RPMI7951 (cell line): ENCODE results near the gene CSMD2. TPM values are rescaled to one million over a fixed set of nuclear protein-coding genes. Genes with fewer than 3 reads are reported as not detected.
A peak's percentile ranks its signal among the peaks of the same experiment; 100 is the strongest.

ENCODE experiments used
- DNase-seq: peaks from one replicate; pipeline ENCODE4 v3.0.0-alpha.2; 2012; ENCODE audit warnings: low read depth
- total RNA-seq: library from RNA; depleted of rRNA; stranded (reverse); fragments of >200 nt; shearing (Covaris generic); gene quantifications from 2 replicates; pipeline ENCODE4 v1.2.3, GENCODE V29; 2014

The CSMD2 gene
- total RNA-seq, 1 experiment from 2014 or later = 1.1 TPM

DNA sequence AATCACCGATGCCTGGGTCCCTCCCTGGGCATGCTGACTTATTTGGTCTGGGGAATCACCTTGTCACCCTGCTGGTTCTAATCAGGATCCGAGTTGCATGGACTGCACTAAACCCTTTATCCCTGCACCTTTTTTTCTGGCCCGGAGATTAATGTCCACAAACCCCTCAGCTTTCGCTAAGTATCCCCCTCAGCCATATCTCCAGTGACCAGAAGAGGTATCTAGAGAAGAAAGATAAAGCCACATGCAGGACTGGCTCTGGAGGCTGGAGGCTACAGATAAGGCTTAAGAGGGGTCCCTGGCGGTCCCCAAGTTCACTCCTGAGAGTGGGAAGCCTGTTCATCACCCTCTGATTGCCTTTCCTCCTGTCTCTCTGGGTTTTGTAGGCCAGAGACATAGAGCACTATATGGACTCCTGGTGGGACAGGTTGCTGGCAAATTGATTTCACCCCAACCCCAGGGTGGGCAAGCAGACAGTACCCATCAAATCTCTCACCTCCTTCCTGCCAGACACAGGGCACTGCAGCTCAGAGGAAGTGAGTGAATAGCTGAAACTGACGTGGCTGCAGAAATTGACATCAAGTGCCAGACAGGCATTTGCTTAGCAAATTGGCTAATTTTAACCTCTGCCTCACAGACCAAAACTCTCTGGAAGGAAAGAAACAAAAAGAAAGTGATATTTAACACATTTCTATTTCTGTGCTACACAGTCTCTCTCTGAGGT, 262.4 kb downstream of the CSMD2 start:
- DNase-seq = no peak

DNA sequence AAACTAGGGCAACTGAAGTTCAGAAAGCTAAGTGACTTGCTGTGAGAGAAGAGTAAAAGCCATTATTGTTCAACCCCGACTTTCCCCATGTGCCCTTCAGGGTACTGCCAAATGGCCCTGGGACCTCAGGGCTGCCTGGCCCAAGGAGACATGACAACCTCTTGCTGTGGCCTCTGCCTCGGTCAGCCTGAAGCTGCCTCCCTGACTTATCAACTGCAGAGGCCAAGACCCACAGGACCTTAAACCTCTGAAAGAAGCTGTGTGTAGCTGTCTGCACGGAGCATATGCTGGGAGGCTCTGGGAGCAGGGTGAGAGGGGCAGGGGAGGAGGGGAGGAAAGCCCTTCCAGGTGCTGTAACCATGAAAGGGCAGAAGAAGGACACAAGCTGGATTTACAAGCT, 265.3 kb downstream of the CSMD2 start:
- DNase-seq = no peak

GRCh38 chr1:33898881-33899280, 266.1 kb downstream of the CSMD2 start:
- peak; percentile 22 for DNase-seq

DNA sequence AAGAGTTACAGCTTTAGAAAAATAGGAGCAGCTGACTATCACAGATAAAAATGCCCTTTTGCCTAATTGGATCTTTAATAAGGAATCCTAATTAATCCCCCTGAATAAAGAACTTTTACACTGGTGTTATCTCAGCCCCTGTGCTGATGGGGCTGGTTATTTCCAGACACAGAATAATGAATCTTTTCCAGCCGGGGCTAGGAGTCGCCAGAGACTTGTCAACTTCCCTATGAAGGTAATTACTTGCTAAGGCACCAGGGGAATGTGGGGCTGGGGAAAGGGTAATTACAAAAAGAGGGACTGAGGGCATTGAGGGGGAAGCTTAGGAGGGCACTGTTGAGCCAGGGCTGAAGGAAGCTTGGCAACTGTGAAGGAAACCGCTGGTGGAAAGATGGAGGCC, 266.6 kb downstream of the CSMD2 start:
- DNase-seq = no peak

- DNase-seq = no peak
Observed at GRCh38 chr1:33897092-33897725, 267.8 kb downstream of the CSMD2 start.

DNA sequence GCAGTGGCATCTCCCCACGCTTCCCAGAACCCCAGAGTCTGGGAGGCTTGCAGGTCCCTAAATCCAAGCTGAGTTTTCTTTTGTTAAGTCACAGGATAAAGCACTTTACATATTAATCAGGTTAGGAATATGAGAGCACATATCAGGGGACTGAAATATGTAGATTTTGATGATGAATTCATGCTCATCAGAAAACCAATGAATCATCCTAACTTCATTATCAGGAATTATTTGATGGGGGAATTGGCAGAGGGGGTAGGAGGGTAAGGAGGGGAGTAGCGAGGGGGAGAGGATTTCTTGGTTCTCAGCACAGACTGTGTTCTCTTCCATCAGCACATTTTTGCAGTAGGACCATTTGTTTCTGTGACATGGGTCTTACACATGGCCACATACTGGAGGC, 269.1 kb downstream of the CSMD2 start:
- no peak for DNase-seq

DNA sequence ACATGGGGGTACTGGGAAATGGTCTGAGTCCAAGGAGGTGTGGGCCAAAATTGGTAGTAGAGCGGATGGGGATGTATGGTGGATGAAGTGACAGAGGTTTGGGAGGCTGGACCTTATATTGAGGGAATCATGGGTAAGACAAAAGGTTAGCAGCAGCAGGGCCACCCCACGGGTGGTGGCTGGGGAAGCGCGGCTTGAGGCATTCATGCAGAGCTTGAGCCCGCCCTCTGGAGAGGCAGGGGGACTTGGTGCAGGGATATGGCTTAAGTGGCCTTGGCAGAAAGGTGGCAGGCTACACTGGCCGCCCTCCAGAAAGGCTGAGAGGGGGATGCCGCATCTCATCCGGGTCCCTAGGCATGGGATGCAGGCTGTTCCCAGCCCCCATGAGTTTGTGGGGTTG, 269.6 kb downstream of the CSMD2 start:
- DNase-seq = no peak

- DNase-seq = no peak
Observed at GRCh38 chr1:33893147-33893830, 271.7 kb downstream of the CSMD2 start.

DNA sequence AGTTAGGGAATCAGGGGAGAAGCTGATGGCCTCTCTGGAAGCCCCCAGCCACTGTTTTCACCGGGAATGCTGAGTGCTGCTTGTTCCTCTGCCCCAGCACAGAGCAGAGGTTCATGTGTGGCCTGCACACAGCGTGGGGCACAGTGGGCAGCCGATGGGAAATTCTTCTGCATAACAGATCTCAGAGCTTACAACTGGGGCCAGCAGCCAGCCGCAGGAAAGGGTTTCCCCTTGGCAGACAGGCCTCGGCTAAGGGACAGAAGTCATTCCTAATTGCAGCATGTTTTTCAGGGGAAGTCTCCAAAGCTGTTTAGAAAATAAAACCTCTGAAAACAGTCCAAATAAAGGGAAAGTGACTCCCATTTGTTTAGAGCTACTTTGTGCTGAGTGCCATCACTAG, 278.5 kb downstream of the CSMD2 start:
- no peak for DNase-seq

GRCh38 chr1:33880305-33880704, 284.7 kb downstream of the CSMD2 start:
- DNase-seq = no peak

DNA sequence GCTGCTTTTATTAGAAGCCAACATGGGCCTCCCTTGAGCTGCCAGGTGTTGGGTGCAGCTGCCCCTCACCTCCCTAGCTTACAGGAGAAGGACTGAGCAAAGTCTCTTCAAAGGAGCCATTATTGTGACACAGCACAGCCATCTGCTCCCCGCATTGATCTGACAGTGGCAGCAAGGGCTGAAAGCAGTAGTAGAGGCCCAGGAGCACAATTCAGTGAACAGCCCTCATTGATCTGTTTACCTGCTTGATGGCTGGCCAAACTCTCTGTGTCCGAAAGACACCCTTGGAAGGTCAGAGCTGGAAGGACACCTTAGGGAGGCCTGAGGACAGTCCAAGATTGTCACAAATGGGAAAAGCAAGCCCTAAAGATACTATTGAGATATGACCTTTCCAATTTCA, 286.6 kb downstream of the CSMD2 start:
- DNase-seq = no peak

DNA sequence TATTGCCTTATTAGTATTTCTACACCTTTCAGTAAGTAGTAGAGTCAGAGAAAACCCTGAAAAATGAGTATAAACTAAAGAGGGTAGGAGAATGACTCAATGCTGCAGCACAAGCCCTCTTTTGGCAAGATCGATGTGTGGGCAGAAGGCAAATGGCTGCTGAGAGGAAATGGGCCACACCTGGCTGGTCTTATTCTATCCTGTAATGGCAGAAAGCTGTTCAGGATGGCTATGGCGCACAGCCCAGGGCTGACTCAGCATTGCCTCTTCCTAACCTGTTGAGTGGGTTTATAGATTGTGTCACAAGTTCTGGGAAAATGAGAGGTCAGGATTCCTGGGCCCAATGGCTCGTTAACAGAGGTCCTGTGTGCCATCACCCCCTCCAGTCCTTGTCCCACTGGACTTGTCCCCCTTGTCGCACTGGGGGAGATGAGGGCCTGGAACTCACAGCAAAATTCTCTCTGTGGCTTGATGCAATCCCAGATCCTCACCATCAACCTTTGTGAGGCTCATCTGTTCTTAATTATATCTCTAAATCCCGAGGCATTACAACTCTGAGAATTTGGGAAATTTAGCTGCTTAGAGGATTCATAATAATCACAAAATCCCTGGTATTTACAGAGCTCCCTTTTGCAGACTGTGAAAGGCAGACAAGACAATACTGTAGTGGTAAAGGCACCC, 287.9 kb downstream of the CSMD2 start:
- DNase-seq = peak; percentile 87

GRCh38 chr1:33875862-33876261, 289.2 kb downstream of the CSMD2 start:
- DNase-seq = no peak

GRCh38 chr1:33874636-33875035, 290.4 kb downstream of the CSMD2 start:
- peak; percentile 20 for DNase-seq

DNA sequence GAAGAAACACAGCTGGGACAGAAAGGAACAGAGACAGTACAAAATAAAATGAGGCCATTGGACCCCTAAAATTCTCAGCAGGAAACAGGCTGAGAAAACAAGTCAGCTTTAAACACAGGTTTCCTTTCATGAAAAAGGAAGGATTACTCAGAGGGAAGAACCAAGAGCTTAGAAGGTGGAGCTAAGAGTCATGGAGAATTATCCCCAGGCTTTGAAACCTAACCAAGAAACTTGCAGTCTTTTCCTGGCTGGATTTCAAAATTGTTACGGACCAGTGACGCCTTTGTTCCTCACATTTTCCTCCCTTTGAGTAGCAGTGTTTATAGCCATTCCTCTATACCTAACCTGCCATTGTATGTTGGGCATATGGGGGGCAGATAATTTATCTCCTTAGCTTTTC, 292.3 kb downstream of the CSMD2 start:
- peak; percentile 53 for DNase-seq

GRCh38 chr1:33872275-33872674, 292.8 kb downstream of the CSMD2 start:
- DNase-seq = no peak

- DNase-seq = no peak
Observed at GRCh38 chr1:33867684-33868083, 297.3 kb downstream of the CSMD2 start.

- DNase-seq = peak; percentile 61
Observed at GRCh38 chr1:33866281-33866680, 298.7 kb downstream of the CSMD2 start.

DNA sequence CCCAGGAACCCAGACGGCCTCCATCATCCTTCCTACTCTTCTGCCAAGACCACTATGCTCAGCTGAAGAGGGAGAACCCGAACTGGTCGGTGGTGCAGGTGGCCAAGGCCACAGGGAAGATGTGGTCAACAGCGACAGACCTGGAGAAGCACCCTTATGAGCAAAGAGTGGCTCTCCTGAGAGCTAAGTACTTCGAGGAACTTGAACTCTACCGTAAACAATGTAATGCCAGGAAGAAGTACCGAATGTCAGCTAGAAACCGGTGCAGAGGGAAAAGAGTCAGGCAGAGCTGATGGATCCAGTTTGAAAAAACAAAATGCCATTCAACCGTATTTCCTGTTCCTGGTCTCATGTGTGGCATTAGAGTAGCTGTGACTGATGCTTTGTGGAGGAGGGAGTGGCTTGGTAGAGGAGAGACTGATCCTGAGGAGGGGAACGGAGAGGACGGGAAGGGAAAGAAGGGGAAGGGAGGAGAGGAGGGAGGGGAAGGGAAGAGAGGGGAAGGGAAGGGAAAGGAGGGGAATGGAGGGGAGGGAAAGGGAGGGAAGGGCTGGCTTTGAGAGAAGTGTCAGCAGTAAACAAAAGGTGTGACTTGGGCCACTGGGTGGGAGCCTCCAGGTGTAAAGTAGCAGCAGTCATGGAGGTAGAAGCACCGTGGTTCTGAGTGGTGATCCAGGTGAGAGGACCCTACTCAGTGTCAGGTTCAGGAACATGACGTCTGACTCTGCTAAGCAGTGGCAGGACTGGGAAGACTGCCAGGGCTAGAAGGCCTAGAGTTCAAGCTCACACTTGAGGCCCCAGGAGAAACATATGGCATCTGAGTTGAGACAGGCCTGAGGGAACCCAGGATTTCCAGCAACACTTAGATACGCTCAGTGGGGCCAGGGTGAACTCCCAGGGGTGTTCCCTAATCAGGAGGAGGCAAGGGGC, 300.3 kb downstream of the CSMD2 start:
- peak; percentile 28 for DNase-seq

DNA sequence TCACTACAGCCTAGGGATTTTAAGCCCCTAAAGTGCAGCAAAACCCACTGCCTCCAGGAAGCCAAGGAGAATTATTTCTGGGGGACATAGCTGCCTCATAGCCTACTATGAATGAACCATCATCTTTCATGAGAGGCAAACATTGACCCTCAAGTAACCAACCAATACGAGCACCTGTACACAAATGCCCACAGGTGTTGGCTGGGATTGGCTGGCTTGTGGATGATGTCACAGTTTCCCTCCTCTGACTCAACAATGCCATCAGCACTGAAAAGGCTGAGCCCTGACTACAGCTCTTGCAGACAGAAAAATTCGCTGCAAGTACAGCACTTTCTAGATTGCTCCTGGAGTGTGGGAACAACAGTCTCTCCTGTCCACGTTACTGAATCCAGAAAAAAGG, 301.3 kb downstream of the CSMD2 start, which contains the start of gene HMGB4:
TSS of gene HMGB4 (plus strand) at position 301 of the 400 bp plus-strand sequence. CDS start 113 bp downstream, outside the sequence.
- no peak for DNase-seq

- DNase-seq = no peak
Observed at GRCh38 chr1:33860671-33861070, 304.4 kb downstream of the CSMD2 start.
